SKM-1 (cell line): ENCODE results near the gene RIMBP2.
"Not testable (repeated sequence)": the region's sequence is repeated elsewhere in the genome, so short reads cannot be mapped to it uniquely, and the experiment has no call there.

Experiments used
- DNase-seq: peaks from one replicate; lab custom pipeline; 2025; ENCODE audit not compliant: unreplicated experiment; lab: John Stamatoyannopoulos, UW

The RIMBP2 gene

DNA sequence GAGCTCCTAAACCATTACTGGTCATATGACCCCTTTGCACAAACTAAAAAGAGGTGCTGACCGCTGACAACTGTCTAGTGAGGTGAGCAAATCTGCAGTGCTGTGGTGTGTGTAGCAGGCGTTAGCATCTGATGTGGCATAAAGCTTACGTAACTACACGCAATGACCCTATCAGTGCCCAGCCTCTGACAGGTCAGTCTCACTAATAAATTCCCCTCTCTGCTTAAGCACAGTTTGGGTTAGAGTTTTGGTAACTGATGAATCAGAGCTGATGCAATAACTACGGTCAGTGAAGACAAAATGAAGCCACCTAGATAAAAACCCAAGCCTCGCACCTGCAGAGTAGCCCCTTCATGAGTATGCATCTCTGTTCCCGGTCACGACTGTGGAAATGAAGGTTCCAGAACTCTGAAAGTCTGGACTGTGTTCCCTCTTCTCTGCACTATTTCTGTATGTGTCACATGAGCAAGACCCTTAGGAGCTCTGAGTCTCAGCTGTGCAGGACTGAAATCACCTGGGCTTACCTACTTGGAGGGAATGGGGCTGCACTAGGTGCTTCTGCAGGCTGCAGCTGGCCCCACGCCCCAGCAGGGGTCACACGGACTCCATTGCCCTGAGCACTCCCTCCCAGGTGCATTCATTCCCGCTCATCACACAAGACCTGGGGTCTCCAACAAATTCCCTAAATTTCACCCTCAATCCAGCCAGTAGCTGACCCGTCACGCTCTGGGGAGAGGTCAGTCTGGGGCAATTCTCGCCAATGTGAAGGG is 54.4 kb downstream of the RIMBP2 start:
- no peak for DNase-seq

GRCh38 chr12:130661059-130661458 is 55.0 kb downstream of the RIMBP2 start:
- no peak for DNase-seq

GRCh38 chr12:130658145-130658911 is 57.8 kb downstream of the RIMBP2 start:
- no peak for DNase-seq

GRCh38 chr12:130656411-130656810 is 59.7 kb downstream of the RIMBP2 start:
- DNase-seq: no peak

DNA sequence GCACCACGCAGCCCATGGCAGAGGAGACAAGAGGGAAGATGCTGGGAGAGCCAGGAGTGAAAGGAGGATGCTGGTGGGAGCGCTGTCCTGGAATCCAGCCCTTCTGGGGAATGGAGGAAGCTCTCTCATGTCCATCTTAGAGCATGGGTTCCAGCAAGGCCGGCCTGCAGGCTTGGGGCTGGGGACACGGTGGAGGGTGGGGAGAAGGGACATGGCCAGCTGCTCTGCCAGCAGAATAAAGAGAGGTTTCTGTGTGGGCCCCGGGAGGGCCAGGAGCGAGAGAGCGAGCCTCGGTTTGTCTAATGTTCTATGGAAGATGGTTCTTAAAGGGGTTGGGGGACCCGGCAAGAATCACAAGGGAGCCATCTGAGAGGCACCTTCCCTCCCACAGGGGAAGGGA is 60.2 kb downstream of the RIMBP2 start:
- DNase-seq: no peak

GRCh38 chr12:130655010-130655409 is 61.1 kb downstream of the RIMBP2 start:
- DNase-seq: no peak

DNA sequence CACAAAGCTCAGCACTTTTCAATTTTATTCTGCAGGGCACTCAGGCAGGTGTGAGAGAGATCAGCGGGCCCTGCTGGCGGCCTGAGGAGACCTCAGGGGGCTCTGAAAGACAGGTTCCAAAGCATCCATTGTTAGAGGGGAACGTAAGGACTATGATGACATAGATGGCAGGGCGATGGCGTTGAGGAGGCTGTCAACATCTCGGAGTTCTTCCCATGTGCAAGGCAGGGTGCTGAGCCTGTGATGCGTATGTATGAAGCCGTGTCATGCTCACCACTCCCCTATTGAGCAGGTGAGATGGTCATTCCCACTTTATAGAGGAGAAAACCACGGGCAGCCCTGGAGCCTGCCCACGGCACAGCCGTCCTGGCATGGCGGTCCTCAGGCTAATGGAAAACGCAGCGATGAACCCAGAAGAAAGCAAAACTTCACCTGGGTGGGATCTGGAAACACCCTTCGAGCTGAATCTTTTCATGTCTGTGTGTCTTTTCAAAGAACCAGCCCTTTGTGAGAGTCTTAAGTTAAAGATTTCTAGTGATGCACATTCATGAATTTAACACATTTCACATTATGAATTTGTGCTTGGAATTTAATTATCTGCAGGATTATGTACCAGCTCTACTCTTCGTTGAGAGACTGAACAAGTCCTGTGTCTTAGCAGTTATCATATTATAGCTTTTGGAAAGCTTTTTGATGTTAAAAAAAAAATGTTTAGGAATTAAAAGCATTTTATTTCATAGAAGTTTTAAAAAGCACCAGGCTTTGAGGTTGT is 64.7 kb downstream of the RIMBP2 start:
- no peak for DNase-seq

DNA sequence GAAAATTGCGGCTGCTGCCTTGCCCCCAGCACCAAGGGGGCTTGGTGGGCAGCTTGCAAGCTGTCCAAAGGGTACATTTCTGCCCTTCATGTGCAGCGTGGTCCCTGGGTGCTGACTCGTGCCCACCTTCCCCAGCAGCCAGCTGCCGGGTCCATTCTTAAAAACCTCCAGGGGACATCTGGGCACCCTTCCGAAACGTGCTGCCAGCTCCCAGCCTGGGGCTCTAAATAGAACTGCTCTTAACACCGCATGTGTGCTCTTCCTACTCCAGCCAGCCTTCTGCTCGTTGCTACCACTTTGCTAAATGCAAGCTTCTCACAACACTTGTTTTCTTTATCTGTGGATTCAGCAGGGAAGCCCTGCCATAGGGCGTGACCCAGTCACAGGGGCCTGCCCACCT is 66.0 kb downstream of the RIMBP2 start:
- no peak for DNase-seq

DNA sequence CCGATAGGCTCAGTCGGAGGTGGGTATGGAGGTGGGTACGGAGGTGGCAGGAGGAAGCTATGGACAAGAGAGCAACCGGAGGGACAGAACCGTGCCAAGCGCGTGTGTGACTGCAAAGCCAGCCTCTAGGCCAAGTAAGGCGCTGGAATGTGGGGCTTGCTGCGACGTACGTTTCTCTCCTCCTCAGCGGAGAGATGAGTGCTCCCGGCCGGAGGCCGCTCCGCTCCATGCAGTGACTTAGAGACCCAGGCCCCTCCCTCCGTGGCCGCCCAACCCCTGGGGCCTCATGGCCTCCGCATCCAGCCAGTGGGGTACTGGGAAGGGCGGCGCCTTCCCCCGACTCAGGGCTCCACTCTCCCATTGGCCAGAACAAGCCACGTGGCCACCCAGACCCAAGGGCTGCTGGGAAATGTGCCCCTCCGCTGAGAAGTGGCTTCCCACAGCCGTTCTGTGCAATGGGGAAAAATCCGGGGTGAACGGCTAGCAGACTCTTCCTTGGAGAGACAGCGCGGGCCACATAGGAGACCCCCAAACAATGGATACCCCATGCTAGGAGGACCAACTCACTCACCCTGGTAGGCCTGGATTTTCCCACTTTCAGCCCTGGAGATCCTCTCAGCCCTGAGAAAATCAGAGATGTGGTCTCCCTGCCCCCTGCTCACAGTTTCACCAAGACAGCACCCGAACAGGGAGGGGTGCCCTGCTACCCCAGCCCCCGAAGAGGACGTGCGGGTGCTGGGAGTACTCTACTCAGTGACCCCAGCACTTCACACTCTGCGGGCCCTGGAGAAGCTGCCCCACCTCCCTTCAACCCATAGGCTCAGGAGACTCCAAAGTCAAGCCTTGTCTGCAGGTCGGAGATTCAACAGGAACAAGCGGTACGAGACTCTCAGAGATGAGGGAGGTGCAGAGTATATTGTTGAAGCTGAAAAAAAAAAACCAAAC is 66.7 kb downstream of the RIMBP2 start:
- DNase-seq: no peak

DNA sequence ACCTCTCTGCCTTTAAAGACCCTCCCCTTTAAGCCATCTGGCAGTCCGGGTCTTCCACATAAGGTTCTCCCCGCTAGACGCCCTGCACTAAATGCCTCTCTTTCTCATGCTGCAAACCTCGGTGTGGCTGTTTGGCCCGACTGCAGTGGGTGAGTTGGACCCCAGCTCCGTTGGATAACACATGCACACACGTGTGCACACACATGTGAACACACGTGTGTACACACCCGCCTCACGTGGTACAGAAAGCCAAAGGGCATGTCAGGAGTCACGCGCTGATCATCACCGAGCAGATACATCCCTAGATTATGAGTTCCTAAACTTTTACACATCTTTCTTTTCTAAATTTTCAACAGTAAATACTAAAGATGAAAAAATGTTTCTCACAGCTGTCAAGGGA is 68.3 kb downstream of the RIMBP2 start:
- DNase-seq: no peak

DNA sequence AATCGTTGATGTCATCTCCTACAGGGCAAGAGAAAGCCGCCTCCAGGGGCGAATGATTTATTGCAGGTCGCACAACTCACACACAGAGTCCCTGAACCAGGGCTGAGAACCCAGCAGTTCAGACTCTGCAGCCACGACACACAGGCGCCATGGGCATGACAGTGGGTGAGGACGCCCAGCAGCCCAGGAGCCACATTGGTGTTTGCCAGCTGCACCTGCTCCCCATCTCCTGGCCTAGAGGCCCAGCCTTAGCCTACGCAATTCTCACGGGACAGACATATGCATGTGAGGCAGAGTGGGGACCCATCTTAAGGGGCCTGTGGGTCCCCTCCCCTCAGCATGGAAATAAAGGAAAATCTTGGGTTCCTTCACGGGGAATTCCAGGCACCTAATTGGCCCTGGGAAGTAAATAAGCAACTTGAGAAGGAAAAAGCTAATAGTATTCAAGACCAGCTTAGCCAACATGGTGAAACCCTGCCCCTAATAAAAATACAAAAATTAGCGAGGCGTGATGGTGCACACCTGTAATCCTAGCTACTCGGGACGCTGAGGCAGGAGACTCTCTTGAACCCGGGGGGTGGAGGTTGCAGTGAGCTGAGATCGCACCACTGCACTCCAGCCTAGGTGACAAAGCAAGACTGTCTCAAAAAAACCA is 69.3 kb downstream of the RIMBP2 start:
- no peak for DNase-seq

DNA sequence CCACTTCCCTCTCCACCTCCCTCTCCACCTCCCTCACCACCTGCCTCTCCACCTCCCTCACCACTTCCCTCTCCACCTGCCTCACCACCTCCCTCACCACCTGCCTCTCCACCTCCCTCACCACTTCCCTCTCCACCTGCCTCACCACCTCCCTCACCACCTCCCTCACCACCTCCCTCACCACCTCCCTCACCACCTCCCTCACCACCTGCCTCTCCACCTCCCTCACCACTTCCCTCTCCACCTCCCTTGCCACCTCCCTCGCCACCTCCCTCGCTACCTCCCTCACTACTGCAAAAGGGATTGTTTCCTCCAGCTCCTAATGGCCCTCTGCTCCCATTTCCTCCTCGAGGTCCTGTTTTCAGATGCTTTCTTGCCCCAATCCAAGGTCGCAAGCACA is 69.9 kb downstream of the RIMBP2 start:
- DNase-seq: not testable (repeated sequence)

GRCh38 chr12:130645751-130646150 is 70.3 kb downstream of the RIMBP2 start:
- DNase-seq: no peak

DNA sequence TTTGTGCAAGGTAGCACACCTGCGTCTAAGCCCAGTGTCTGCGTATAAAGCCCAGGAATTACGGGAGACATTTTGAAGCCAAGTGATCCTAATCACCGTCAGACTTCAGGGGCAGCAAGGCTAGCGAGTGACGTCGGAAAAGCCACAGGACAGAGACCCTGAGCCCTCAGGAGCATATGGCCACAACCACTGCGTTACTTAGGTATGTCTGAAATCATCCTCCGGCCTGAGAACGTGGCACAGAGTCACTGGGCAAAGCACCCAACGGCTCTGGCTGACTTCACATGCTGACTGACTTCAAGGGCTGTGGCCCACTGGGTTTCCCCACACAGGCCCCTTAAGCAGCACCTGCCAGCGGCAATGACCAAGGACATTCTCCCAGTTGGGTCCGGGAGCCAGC is 71.5 kb downstream of the RIMBP2 start:
- DNase-seq: no peak

DNA sequence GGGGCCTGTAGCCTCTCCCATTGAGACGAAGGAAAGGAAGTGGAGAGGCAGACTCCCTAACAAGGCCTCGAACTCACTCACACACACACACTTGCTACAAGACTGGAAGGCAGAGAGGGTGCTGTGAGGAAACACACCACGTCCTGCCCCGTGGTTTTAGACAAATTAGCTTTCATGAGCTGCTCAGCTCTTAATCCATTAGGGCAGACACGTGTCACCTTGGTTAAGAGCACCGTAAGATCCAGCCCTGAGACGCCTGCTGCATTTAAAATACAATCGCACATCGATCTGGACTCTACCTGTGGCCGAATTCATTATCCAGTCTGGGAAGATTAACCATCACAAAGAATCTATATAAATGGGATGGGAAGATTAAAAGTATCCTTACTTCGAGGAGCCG is 72.0 kb downstream of the RIMBP2 start:
- DNase-seq: no peak

- DNase-seq: no peak
Measured at GRCh38 chr12:130642856-130643255, 73.2 kb downstream of the RIMBP2 start.

GRCh38 chr12:130641533-130642184 is 74.4 kb downstream of the RIMBP2 start:
- no peak for DNase-seq

DNA sequence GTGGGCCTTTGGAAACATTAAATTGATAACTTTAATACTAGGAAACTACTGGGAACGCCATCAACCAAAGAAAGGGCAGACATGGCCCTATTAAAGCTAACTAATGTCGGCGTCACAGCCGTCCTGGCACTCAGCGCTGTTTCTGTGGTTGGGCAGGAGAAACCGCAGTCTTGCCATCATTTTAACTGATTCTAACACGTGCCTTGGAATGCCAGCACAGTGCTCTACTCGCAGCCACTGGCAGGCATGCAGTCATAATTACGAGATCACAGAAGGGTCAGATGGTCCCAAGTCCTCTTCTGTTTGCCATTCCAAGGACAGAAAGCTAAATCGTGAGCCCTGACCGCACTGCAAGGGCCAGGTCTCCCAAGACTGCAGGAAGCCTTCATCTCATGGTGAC is 75.2 kb downstream of the RIMBP2 start:
- no peak for DNase-seq

GRCh38 chr12:130640496-130640895 is 75.6 kb downstream of the RIMBP2 start:
- no peak for DNase-seq
